ENCODE results near the gene PRRC2C. TPM values are rescaled to one million over a fixed set of nuclear protein-coding genes. Genes with fewer than 3 reads are reported as not detected.

The PRRC2C gene
- total and polyA plus RNA-seq, 2 experiments from 2014 or later = 186 to 368 TPM

DNA sequence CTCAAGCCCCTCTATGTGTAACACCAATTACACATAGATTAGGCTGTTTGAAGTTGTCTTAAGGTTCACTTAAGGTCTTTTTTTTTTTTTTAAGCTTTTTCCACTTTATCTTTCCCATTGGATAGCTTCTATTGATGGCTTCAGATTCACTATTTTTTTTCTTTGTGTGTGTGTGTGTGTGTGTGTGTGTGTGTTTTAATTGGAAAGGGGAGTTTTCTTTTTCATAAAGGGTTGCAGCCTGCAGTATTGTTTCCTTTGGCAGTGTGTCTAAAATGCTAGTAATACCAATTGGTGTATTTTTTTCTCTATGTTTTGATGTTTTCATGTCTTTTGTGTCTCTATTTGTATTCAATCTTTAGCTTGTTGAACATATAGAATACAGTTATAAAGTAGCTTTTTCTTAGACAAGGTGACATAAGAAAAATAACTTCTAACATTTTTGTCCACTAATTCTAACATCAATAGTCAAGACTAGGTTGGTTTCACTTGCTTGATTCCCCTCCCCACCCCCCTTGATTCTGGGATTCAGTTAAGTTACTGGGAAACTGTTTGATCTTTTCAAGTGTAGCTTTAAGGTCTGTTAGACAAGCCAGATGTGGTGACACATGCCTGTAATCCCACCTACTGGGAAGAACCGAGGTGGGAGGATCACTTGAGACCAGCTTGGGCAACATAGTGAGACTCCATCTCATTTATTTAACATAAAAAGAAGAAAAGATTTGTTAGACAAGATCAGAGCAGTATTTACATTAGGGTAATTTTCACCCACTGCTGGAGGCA lies 21.4 kb downstream of the PRRC2C start:
- H3K27ac Mint-ChIP-seq = peak overlapping the region; percentile 0; the same call in 1 of the 2 replicates
- peaks cover 96% of the 10 kb centered on the region for H4K20me1 ChIP-seq (replicated peaks; ENCODE audit: insufficient read depth)
- H3K4me3 ChIP-seq = no peak overlapping the region
- no peaks in the 10 kb centered on the region; the same call in 1 of the 2 replicates for H3K36me3 ChIP-seq (ENCODE audit: insufficient read depth)
- H3K4me1 ChIP-seq (ENCODE audit: insufficient read depth) = peaks cover 48% of the 10 kb centered on the region
- ATAC-seq = peak; percentile 55
- peak overlapping the region; percentile 9; the same call in 1 of the 2 replicates for H3K4me2 ChIP-seq
- H3K9me3 Mint-ChIP-seq = no peaks in the 10 kb centered on the region
- TF ChIP-seq ZNF331 (CRISPR knock-in tag; IDR thresholded peaks at IDR 0.05; ENCODE audit: low read depth) (no peak), CREB1 (CRISPR knock-in tag; IDR thresholded peaks at IDR 0.05; ENCODE audit: low read depth) (no peak), STAT1 (IDR thresholded peaks at IDR 0.05; ENCODE audit: unreplicated experiment) (no peak), EZH2 (IDR thresholded peaks at IDR 0.05; ENCODE audit: low read depth, unreplicated experiment) (no peak)
- TF ChIP-seq, protein P1, sequence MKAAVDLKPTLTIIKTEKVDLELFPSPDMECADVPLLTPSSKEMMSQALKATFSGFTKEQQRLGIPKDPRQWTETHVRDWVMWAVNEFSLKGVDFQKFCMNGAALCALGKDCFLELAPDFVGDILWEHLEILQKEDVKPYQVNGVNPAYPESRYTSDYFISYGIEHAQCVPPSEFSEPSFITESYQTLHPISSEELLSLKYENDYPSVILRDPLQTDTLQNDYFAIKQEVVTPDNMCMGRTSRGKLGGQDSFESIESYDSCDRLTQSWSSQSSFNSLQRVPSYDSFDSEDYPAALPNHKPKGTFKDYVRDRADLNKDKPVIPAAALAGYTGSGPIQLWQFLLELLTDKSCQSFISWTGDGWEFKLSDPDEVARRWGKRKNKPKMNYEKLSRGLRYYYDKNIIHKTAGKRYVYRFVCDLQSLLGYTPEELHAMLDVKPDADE (IDR thresholded peaks at IDR 0.05) = no peak
- TF ChIP-seq, protein P2, sequence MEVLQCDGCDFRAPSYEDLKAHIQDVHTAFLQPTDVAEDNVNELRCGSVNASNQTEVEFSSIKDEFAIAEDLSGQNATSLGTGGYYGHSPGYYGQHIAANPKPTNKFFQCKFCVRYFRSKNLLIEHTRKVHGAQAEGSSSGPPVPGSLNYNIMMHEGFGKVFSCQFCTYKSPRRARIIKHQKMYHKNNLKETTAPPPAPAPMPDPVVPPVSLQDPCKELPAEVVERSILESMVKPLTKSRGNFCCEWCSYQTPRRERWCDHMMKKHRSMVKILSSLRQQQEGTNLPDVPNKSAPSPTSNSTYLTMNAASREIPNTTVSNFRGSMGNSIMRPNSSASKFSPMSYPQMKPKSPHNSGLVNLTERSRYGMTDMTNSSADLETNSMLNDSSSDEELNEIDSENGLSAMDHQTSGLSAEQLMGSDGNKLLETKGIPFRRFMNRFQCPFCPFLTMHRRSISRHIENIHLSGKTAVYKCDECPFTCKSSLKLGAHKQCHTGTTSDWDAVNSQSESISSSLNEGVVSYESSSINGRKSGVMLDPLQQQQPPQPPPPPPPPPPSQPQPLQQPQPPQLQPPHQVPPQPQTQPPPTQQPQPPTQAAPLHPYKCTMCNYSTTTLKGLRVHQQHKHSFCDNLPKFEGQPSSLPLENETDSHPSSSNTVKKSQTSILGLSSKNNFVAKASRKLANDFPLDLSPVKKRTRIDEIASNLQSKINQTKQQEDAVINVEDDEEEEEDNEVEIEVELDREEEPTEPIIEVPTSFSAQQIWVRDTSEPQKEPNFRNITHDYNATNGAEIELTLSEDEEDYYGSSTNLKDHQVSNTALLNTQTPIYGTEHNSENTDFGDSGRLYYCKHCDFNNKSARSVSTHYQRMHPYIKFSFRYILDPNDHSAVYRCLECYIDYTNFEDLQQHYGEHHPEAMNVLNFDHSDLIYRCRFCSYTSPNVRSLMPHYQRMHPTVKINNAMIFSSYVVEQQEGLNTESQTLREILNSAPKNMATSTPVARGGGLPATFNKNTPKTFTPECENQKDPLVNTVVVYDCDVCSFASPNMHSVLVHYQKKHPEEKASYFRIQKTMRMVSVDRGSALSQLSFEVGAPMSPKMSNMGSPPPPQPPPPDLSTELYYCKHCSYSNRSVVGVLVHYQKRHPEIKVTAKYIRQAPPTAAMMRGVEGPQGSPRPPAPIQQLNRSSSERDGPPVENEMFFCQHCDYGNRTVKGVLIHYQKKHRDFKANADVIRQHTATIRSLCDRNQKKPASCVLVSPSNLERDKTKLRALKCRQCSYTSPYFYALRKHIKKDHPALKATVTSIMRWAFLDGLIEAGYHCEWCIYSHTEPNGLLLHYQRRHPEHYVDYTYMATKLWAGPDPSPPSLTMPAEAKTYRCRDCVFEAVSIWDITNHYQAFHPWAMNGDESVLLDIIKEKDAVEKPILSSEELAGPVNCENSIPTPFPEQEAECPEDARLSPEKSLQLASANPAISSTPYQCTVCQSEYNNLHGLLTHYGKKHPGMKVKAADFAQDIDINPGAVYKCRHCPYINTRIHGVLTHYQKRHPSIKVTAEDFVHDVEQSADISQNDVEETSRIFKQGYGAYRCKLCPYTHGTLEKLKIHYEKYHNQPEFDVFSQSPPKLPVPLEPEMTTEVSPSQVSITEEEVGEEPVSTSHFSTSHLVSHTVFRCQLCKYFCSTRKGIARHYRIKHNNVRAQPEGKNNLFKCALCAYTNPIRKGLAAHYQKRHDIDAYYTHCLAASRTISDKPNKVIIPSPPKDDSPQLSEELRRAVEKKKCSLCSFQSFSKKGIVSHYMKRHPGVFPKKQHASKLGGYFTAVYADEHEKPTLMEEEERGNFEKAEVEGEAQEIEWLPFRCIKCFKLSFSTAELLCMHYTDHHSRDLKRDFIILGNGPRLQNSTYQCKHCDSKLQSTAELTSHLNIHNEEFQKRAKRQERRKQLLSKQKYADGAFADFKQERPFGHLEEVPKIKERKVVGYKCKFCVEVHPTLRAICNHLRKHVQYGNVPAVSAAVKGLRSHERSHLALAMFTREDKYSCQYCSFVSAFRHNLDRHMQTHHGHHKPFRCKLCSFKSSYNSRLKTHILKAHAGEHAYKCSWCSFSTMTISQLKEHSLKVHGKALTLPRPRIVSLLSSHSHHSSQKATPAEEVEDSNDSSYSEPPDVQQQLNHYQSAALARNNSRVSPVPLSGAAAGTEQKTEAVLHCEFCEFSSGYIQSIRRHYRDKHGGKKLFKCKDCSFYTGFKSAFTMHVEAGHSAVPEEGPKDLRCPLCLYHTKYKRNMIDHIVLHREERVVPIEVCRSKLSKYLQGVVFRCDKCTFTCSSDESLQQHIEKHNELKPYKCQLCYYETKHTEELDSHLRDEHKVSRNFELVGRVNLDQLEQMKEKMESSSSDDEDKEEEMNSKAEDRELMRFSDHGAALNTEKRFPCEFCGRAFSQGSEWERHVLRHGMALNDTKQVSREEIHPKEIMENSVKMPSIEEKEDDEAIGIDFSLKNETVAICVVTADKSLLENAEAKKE (CRISPR knock-in tag; IDR thresholded peaks at IDR 0.05) = no peak
- H3K79me2 ChIP-seq (replicated peaks; ENCODE audit: insufficient read depth) = peaks cover 100% of the 10 kb centered on the region
- H3F3A ChIP-seq (replicated peaks; ENCODE audit: low read depth) = no peaks in the 10 kb centered on the region
- H3K4me1 Mint-ChIP-seq = peaks cover 43% of the 10 kb centered on the region
- DNase-seq (ENCODE audit: low spot score) = peak; percentile 41
- peaks cover 2% of the 10 kb centered on the region for H3K27me3 Mint-ChIP-seq (ENCODE audit: insufficient read depth, low read depth, poor library complexity)
- no peaks in the 10 kb centered on the region for H3K9me2 ChIP-seq (ENCODE audit: insufficient read depth)
- no peak overlapping the region for H3K4me3 Mint-ChIP-seq
- no peaks in the 10 kb centered on the region; the same call in 2 of the 3 replicates for H3K36me3 Mint-ChIP-seq (ENCODE audit: low read depth)
- no peaks in the 10 kb centered on the region for H3K27me3 ChIP-seq (ENCODE audit: insufficient read depth)
- H2AFZ ChIP-seq = no peak overlapping the region
- H3K27ac ChIP-seq (ENCODE audit: low read depth) = no peak overlapping the region
